Measurements from ENCODE around the gene RIGI. TPM values are rescaled to one million over a fixed set of nuclear protein-coding genes. Genes with fewer than 3 reads are reported as not detected.

RIGI gene
- total and polyA plus RNA-seq, 10 of the 15 experiments (the other 5 are each of a cell fraction or from before 2014, with no cell fraction given), result 5.3 to 15.2 (median 9.1) TPM

DNA sequence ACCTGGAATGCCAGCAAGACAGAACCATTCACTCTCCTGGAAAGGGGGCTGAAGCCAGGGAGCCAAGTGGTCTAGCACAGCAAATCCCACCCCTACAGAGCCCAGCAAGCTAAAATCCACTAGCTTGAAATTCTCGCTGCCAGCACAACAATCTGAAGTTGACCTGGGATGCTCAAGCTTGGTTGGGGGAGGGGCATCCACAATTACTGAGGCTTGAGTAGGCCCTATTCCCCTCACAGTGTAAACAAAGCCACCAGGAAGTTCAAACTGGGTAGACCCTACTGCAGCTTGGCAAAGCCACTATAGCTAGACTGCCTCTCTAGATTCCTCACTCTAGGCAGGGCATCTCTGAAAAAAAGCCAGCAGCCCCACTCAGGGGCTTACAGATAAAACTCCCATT lies 17.3 kb downstream of the RIGI start:
- H4K20me1 ChIP-seq (ENCODE audit: control insufficient read depth, insufficient read depth), result no peaks in the 10 kb centered on the region
- CTCF ChIA-PET, result interaction anchor here (1.5 to 1.6 kb wide), 2 partner anchors 18 to 129 kb away, joined by 5 to 12 read pairs; partner anchors contain the start of gene RIGI

More for the DNA sequence above, 17.3 kb downstream of the RIGI start:
- ChIA-PET POLR2A (interaction anchor here (1.1 kb wide), 1 partner anchor 21 kb away, joined by 3 read pairs; no protein-coding TSS in a partner anchor), SMC1A (ENCODE audit: uncharacterized antibody, unreplicated experiment) (interaction anchor here (1.0 kb wide), 1 partner anchor 38 kb away, joined by 3 read pairs; no protein-coding TSS in a partner anchor), RAD21 (ENCODE audit: unreplicated experiment) (interaction anchor here (1.2 kb wide), 1 partner anchor 71 kb away, joined by 3 read pairs; no protein-coding TSS in a partner anchor)
- FAIRE-seq (no peak), DNase-seq (ENCODE audit: low read depth, low spot score) (no peak), ATAC-seq (no peak)
- intact Hi-C loops (cut with micrococcal nuclease; ENCODE audit: unreplicated experiment), result no loop called here
- H3K4me2 ChIP-seq (ENCODE audit: control insufficient read depth, insufficient read depth), result no peak overlapping the region
- no peaks in the 10 kb centered on the region; a peak in 1 of 4 replicates for H3K36me3 ChIP-seq (ENCODE audit: control insufficient read depth in 2 of 2, insufficient read depth in 2 of 2, low read length in 1 of 2)
- H3K9me3 ChIP-seq (replicated peaks; ENCODE audit: control insufficient read depth, insufficient read depth, low read length), result no peaks in the 10 kb centered on the region
- no peaks in the 10 kb centered on the region for H3K4me1 ChIP-seq (ENCODE audit: control insufficient read depth, insufficient read depth, low read length)
- H3K27me3 ChIP-seq (replicated peaks in 1 of 2; ENCODE audit: control insufficient read depth in 2 of 2, insufficient read depth in 2 of 2, low read length in 1 of 2), result no peaks in the 10 kb centered on the region
- in situ Hi-C loops (cut with MboI), result no loop called here
- no TSS peak for BruUV-seq (replicated peaks)
- H3K27ac ChIP-seq (ENCODE audit: control insufficient read depth, insufficient read depth), result no peak overlapping the region
- TF ChIP-seq MTA3 (IDR thresholded peaks at IDR 0.05; ENCODE audit: borderline replicate concordance, low read length) (no peak), ZNF384 (IDR thresholded peaks at IDR 0.05; ENCODE audit: borderline replicate concordance, low read depth, low read length) (no peak), POLR2AphosphoS2 (IDR thresholded peaks at IDR 0.05; ENCODE audit: low read depth, low read length) (no peak), SRF (IDR thresholded peaks at IDR 0.05; ENCODE audit: low read depth in 2 of 2, low read length in 2 of 2) (no peak), SP1 (IDR thresholded peaks at IDR 0.05; ENCODE audit: low read depth, low read length) (no peak)
- TF ChIP-seq, protein P1, sequence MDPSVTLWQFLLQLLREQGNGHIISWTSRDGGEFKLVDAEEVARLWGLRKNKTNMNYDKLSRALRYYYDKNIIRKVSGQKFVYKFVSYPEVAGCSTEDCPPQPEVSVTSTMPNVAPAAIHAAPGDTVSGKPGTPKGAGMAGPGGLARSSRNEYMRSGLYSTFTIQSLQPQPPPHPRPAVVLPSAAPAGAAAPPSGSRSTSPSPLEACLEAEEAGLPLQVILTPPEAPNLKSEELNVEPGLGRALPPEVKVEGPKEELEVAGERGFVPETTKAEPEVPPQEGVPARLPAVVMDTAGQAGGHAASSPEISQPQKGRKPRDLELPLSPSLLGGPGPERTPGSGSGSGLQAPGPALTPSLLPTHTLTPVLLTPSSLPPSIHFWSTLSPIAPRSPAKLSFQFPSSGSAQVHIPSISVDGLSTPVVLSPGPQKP (IDR thresholded peaks at IDR 0.05; ENCODE audit: low read depth, low read length), result no peak
- TF ChIP-seq, protein P2, sequence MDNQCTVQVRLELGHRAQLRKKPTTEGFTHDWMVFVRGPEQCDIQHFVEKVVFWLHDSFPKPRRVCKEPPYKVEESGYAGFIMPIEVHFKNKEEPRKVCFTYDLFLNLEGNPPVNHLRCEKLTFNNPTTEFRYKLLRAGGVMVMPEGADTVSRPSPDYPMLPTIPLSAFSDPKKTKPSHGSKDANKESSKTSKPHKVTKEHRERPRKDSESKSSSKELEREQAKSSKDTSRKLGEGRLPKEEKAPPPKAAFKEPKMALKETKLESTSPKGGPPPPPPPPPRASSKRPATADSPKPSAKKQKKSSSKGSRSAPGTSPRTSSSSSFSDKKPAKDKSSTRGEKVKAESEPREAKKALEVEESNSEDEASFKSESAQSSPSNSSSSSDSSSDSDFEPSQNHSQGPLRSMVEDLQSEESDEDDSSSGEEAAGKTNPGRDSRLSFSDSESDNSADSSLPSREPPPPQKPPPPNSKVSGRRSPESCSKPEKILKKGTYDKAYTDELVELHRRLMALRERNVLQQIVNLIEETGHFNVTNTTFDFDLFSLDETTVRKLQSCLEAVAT (IDR thresholded peaks at IDR 0.05), result no peak
- H2AFZ ChIP-seq (ENCODE audit: control insufficient read depth, low read depth, low read length), result no peak overlapping the region
- H3K9ac ChIP-seq (ENCODE audit: control insufficient read depth, insufficient read depth, low read length), result no peak overlapping the region
- 100% methylated on average over 1 of the region's 1 CpG for WGBS (ENCODE audit: insufficient coverage, insufficient replicate concordance, low lambda C conversion rate, missing lambda C conversion rate)
- no peaks in the 10 kb centered on the region; the same call in 1 of the 2 replicates for H3K79me2 ChIP-seq (ENCODE audit: control insufficient read depth, insufficient read depth, low read length)
- no peak overlapping the region for H3K4me3 ChIP-seq

Data from GM12878 (cell line).